ENCODE data around the gene PALS1. TPM values are rescaled to one million over a fixed set of nuclear protein-coding genes. Genes with fewer than 3 reads are reported as not detected.
"Not testable (repeated sequence)": the region's sequence is repeated elsewhere in the genome, so short reads cannot be mapped to it uniquely, and the experiment has no call there.

The PALS1 gene
- total and polyA plus RNA-seq, 2 donors (not counting 1 experiment from before 2014, with no cell fraction given): 2.6 to 17.0 TPM

DNA sequence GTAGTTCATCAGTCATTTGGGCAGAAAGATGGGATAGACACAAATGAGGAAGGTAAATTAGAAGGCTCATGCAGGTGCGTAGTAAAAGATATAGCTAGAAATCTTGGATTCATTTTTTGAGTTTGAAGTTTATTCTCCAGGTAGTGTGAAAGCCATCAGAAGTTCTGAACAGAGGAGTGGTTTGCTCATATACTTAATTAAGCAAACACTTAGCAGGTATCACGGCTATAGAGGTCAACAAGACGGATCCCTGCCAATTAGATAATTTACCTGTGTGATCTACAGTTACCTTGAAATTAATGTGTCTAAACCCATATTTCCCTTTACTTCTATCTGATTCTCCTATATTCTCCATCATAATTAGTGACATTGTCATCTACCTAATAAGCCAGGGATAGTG lies 29.7 kb downstream of the PALS1 start:
- Histone ChIP-seq H3K36me3 (replicated peaks in 1 of 2; ENCODE audit: control extremely low read depth in 1 of 2, control insufficient read depth in 1 of 2, extremely low read depth in 1 of 2, insufficient read depth in 2 of 2, low read length in 1 of 2) (peaks cover 0 to 4% of the 10 kb centered on the region in 2 experiments), H3K27me3 (replicated peaks in 1 of 4; ENCODE audit: control extremely low read depth in 1 of 4, control insufficient read depth in 3 of 4, insufficient read depth in 4 of 4, low read length in 3 of 4) (no peaks in the 10 kb centered on the region), H3K4me1 (ENCODE audit: control insufficient read depth in 2 of 2, insufficient read depth in 2 of 2, low read length in 2 of 2) (no peaks in the 10 kb centered on the region), H3K4me2 (replicated peaks; ENCODE audit: low read depth, low read length, poor library complexity, severe bottlenecking) (no peak overlapping the region), H3K9ac (ENCODE audit: low read length) (no peak overlapping the region), H3K4me3 (ENCODE audit: control extremely low read depth in 1 of 5, extremely low read depth in 1 of 5, insufficient read depth in 1 of 5, low read depth in 2 of 5, low read length in 4 of 5) (no peak overlapping the region), H3K9me3 (ENCODE audit: control extremely low read depth in 1 of 3, control insufficient read depth in 2 of 3, insufficient read depth in 1 of 3, low read length in 2 of 3) (peaks cover 0 to 4% (median 0%) of the 10 kb centered on the region in 3 donors), H3K79me2 (ENCODE audit: control insufficient read depth, insufficient read depth, low read length) (peaks cover 5% of the 10 kb centered on the region), H2AFZ (ENCODE audit: insufficient read depth, low read depth, low read length, poor library complexity, severe bottlenecking) (no peak overlapping the region), H4K20me1 (ENCODE audit: control insufficient read depth, insufficient read depth, low read length, poor library complexity, severe bottlenecking) (no peaks in the 10 kb centered on the region), H3K27ac (ENCODE audit: low read length in 2 of 2) (no peak overlapping the region)
- no CpG with 5 or more reads among the region's 3 CpGs for WGBS (ENCODE audit: insufficient coverage)
- no peak for TF ChIP-seq EZH2 (IDR thresholded peaks at IDR 0.05; ENCODE audit: borderline replicate concordance, insufficient read depth, low read depth, low read length, poor library complexity, severe bottlenecking)
- TF ChIP-seq, protein P1, sequence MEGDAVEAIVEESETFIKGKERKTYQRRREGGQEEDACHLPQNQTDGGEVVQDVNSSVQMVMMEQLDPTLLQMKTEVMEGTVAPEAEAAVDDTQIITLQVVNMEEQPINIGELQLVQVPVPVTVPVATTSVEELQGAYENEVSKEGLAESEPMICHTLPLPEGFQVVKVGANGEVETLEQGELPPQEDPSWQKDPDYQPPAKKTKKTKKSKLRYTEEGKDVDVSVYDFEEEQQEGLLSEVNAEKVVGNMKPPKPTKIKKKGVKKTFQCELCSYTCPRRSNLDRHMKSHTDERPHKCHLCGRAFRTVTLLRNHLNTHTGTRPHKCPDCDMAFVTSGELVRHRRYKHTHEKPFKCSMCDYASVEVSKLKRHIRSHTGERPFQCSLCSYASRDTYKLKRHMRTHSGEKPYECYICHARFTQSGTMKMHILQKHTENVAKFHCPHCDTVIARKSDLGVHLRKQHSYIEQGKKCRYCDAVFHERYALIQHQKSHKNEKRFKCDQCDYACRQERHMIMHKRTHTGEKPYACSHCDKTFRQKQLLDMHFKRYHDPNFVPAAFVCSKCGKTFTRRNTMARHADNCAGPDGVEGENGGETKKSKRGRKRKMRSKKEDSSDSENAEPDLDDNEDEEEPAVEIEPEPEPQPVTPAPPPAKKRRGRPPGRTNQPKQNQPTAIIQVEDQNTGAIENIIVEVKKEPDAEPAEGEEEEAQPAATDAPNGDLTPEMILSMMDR (IDR thresholded peaks at IDR 0.05): no peak
- H3K9me3 Mint-ChIP-seq (ENCODE audit: insufficient read depth): no peaks in the 10 kb centered on the region
- DNase-seq (no peak), ATAC-seq (ENCODE audit: low read depth) (no peak)
- H3K27ac Mint-ChIP-seq: no peak overlapping the region
- intact Hi-C loops (cut with micrococcal nuclease): no loop called here
- H3K4me1 Mint-ChIP-seq: peaks cover 1% of the 10 kb centered on the region
- no peaks in the 10 kb centered on the region for H3K27me3 Mint-ChIP-seq
- no peak overlapping the region for H3K4me3 Mint-ChIP-seq
- ChIA-PET POLR2A (no interaction called here), CTCF (interaction anchor here (2.4 kb wide), 1 partner anchor 15 kb away, joined by 8 read pairs; no protein-coding TSS in a partner anchor)

DNA sequence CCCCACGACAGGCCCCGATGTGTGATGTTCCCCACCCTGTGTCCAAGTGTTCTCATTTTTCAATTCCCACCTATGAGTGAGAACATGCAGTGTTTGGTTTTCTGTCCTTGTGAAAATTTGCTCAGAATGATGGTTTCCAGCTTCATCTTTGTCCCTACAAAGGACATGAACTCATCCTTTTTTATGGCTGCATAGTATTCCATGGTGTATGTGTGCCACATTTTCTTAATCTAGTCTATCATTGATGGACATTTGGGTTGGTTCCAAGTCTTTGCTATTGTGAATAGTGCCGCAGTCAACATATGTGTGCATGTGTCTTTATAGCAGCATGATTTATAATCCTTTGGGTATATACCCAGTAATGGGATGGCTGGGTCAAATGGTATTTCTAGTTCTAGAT lies 32.0 kb downstream of the PALS1 start:
- ATAC-seq (ENCODE audit: low read depth); H3K9me3 Mint-ChIP-seq (ENCODE audit: insufficient read depth); H3K79me2 ChIP-seq (ENCODE audit: control insufficient read depth, insufficient read depth, low read length); H3K27me3 ChIP-seq (replicated peaks in 1 of 4; ENCODE audit: control extremely low read depth in 1 of 4, control insufficient read depth in 3 of 4, insufficient read depth in 4 of 4, low read length in 3 of 4); H3K9ac ChIP-seq (ENCODE audit: low read length); H3K4me1 ChIP-seq (ENCODE audit: control insufficient read depth in 2 of 2, insufficient read depth in 2 of 2, low read length in 2 of 2); H3K4me3 ChIP-seq (ENCODE audit: control extremely low read depth in 1 of 5, extremely low read depth in 1 of 5, insufficient read depth in 1 of 5, low read depth in 2 of 5, low read length in 4 of 5); H3K27ac ChIP-seq (ENCODE audit: low read length in 2 of 2); CTCF ChIA-PET; H3K4me2 ChIP-seq (replicated peaks; ENCODE audit: low read depth, low read length, poor library complexity, severe bottlenecking); H3K9me3 ChIP-seq (ENCODE audit: control extremely low read depth in 1 of 3, control insufficient read depth in 2 of 3, insufficient read depth in 1 of 3, low read length in 2 of 3); DNase-seq; intact Hi-C loops (cut with micrococcal nuclease); H4K20me1 ChIP-seq (ENCODE audit: control insufficient read depth, insufficient read depth, low read length, poor library complexity, severe bottlenecking); H3K36me3 ChIP-seq (replicated peaks in 1 of 2; ENCODE audit: control extremely low read depth in 1 of 2, control insufficient read depth in 1 of 2, extremely low read depth in 1 of 2, insufficient read depth in 2 of 2, low read length in 1 of 2); H3K27ac Mint-ChIP-seq; H3K27me3 Mint-ChIP-seq; H2AFZ ChIP-seq (ENCODE audit: insufficient read depth, low read depth, low read length, poor library complexity, severe bottlenecking); H3K4me1 Mint-ChIP-seq; H3K4me3 Mint-ChIP-seq; POLR2A ChIA-PET: not testable (repeated sequence)
- WGBS (ENCODE audit: insufficient coverage): no CpG with 5 or more reads among the region's 3 CpGs
